Limb (tissue), 2 donors: ENCODE measurements around the gene MRPL17.

Experiments
- DNase-seq, 2 donors: peaks; one replicate each; pipeline ENCODE4 v3.0.0-alpha.2; 2016; ENCODE audit errors: extremely low spot score in 2 of 2

Gene MRPL17

GRCh38 chr11:6633422-6634408 is 49.4 kb downstream of the MRPL17 start:
- peak in 1 of 2 donors; percentile 15 for DNase-seq

- peak in 1 of 2 donors; percentile 19 for DNase-seq
Observed at GRCh38 chr11:6632116-6633073, 50.7 kb downstream of the MRPL17 start.

- DNase-seq = peak in 1 of 2 donors; percentile 14
Observed at GRCh38 chr11:6631361-6631890, 51.7 kb downstream of the MRPL17 start.

GRCh38 chr11:6630632-6631291 is 52.4 kb downstream of the MRPL17 start:
- peak in 1 of 2 donors; percentile 33 for DNase-seq
